Activated naive CD4-positive, alpha-beta T cell treated with anti-CD3 and anti-CD28 coated beads, Interleukin-2, amount 50 U/mL, for 24 hours (primary cell): ENCODE data around the gene FBN3.
"Not testable (repeated sequence)": the region's sequence is repeated elsewhere in the genome, so short reads cannot be mapped to it uniquely, and the experiment has no call there.

Experiments used
- H3K27ac Mint-ChIP-seq: one replicate; pipeline ENCODE4 v1.8.0; 2021; ENCODE audit warnings: mild to moderate bottlenecking, mixed read lengths
- H3K27me3 Mint-ChIP-seq: one replicate; pipeline ENCODE4 v1.8.0; 2021; ENCODE audit warnings: mixed read lengths
- H3K36me3 Mint-ChIP-seq: one replicate; pipeline ENCODE4 v1.8.0; 2021; ENCODE audit warnings: mixed read lengths
- H3K4me1 Mint-ChIP-seq: one replicate; pipeline ENCODE4 v1.8.0; 2021; ENCODE audit warnings: mixed read lengths
- H3K4me3 Mint-ChIP-seq: one replicate; pipeline ENCODE4 v1.8.0; 2021; ENCODE audit warnings: mild to moderate bottlenecking, mixed read lengths
- H3K9me3 Mint-ChIP-seq: one replicate; pipeline ENCODE4 v1.8.0; 2021; ENCODE audit warnings: mixed read lengths

The FBN3 gene

GRCh38 chr19:8111376-8111775 lies 38.0 kb downstream of the FBN3 start:
- Mint-ChIP-seq H3K4me1 (no peaks in the 10 kb centered on the region), H3K9me3 (no peaks in the 10 kb centered on the region), H3K27me3 (peaks cover 3% of the 10 kb centered on the region)

GRCh38 chr19:8110931-8111330 lies 38.5 kb downstream of the FBN3 start:
- Mint-ChIP-seq H3K4me1 (no peaks in the 10 kb centered on the region), H3K4me3 (no peak overlapping the region), H3K36me3 (no peaks in the 10 kb centered on the region), H3K9me3 (no peaks in the 10 kb centered on the region), H3K27me3 (peaks cover 3% of the 10 kb centered on the region), H3K27ac (no peak overlapping the region)

More at GRCh38 chr19:8111376-8111775, 38.0 kb downstream of the FBN3 start:
- no peak overlapping the region for H3K4me3 Mint-ChIP-seq
- H3K27ac Mint-ChIP-seq = no peak overlapping the region
- H3K36me3 Mint-ChIP-seq = no peaks in the 10 kb centered on the region

- Mint-ChIP-seq H3K27ac (no peak overlapping the region), H3K4me3 (no peak overlapping the region), H3K9me3 (no peaks in the 10 kb centered on the region), H3K4me1 (no peaks in the 10 kb centered on the region), H3K27me3 (peaks cover 5% of the 10 kb centered on the region), H3K36me3 (no peaks in the 10 kb centered on the region)
Measured at GRCh38 chr19:8109890-8110662, 39.3 kb downstream of the FBN3 start.

- H3K4me1 Mint-ChIP-seq = no peaks in the 10 kb centered on the region
- no peaks in the 10 kb centered on the region for H3K36me3 Mint-ChIP-seq
- H3K27me3 Mint-ChIP-seq = peaks cover 5% of the 10 kb centered on the region
- H3K9me3 Mint-ChIP-seq = no peaks in the 10 kb centered on the region
- H3K27ac Mint-ChIP-seq = no peak overlapping the region
- no peak overlapping the region for H3K4me3 Mint-ChIP-seq
Measured at GRCh38 chr19:8109455-8109854, 39.9 kb downstream of the FBN3 start.

- H3K27ac Mint-ChIP-seq = no peak overlapping the region
- no peaks in the 10 kb centered on the region for H3K9me3 Mint-ChIP-seq
- H3K4me1 Mint-ChIP-seq = no peaks in the 10 kb centered on the region
- H3K36me3 Mint-ChIP-seq = no peaks in the 10 kb centered on the region
- no peak overlapping the region for H3K4me3 Mint-ChIP-seq
- peaks cover 5% of the 10 kb centered on the region for H3K27me3 Mint-ChIP-seq
Measured at GRCh38 chr19:8108560-8109445, 40.6 kb downstream of the FBN3 start.

GRCh38 chr19:8107301-8107903 lies 42.0 kb downstream of the FBN3 start:
- Mint-ChIP-seq H3K27me3 (peaks cover 5% of the 10 kb centered on the region), H3K4me1 (no peaks in the 10 kb centered on the region), H3K36me3 (no peaks in the 10 kb centered on the region), H3K4me3 (no peak overlapping the region), H3K9me3 (no peaks in the 10 kb centered on the region), H3K27ac (no peak overlapping the region)

- no peaks in the 10 kb centered on the region for H3K36me3 Mint-ChIP-seq
- H3K27me3 Mint-ChIP-seq = peaks cover 7% of the 10 kb centered on the region
- no peak overlapping the region for H3K4me3 Mint-ChIP-seq
- no peak overlapping the region for H3K27ac Mint-ChIP-seq
- no peaks in the 10 kb centered on the region for H3K9me3 Mint-ChIP-seq
- no peaks in the 10 kb centered on the region for H3K4me1 Mint-ChIP-seq
Measured at GRCh38 chr19:8105471-8105870, 43.9 kb downstream of the FBN3 start.

- not testable (repeated sequence) for H3K27ac Mint-ChIP-seq, H3K4me3 Mint-ChIP-seq, H3K36me3 Mint-ChIP-seq, H3K9me3 Mint-ChIP-seq, H3K4me1 Mint-ChIP-seq, H3K27me3 Mint-ChIP-seq
Measured at GRCh38 chr19:8101910-8102309, 47.5 kb downstream of the FBN3 start.

GRCh38 chr19:8101311-8101710 lies 48.1 kb downstream of the FBN3 start:
- peaks cover 2% of the 10 kb centered on the region for H3K36me3 Mint-ChIP-seq
- H3K27me3 Mint-ChIP-seq = peaks cover 4% of the 10 kb centered on the region
- H3K27ac Mint-ChIP-seq = no peak overlapping the region
- no peaks in the 10 kb centered on the region for H3K9me3 Mint-ChIP-seq
- no peak overlapping the region for H3K4me3 Mint-ChIP-seq
- no peaks in the 10 kb centered on the region for H3K4me1 Mint-ChIP-seq

GRCh38 chr19:8097681-8098567 lies 51.5 kb downstream of the FBN3 start:
- H3K27ac Mint-ChIP-seq = no peak overlapping the region
- no peak overlapping the region for H3K4me3 Mint-ChIP-seq
- H3K36me3 Mint-ChIP-seq = peaks cover 2% of the 10 kb centered on the region

GRCh38 chr19:8097198-8097597 lies 52.2 kb downstream of the FBN3 start:
- H3K27ac Mint-ChIP-seq = no peak overlapping the region

More at GRCh38 chr19:8097681-8098567, 51.5 kb downstream of the FBN3 start:
- H3K9me3 Mint-ChIP-seq = no peaks in the 10 kb centered on the region
- H3K4me1 Mint-ChIP-seq = no peaks in the 10 kb centered on the region
- H3K27me3 Mint-ChIP-seq = peaks cover 2% of the 10 kb centered on the region

GRCh38 chr19:8096071-8096470 lies 53.3 kb downstream of the FBN3 start:
- Mint-ChIP-seq H3K36me3 (peaks cover 2% of the 10 kb centered on the region), H3K4me1 (no peaks in the 10 kb centered on the region), H3K4me3 (no peak overlapping the region), H3K9me3 (no peaks in the 10 kb centered on the region), H3K27me3 (no peaks in the 10 kb centered on the region), H3K27ac (no peak overlapping the region)

More at GRCh38 chr19:8097198-8097597, 52.2 kb downstream of the FBN3 start:
- Mint-ChIP-seq H3K9me3 (no peaks in the 10 kb centered on the region), H3K36me3 (peaks cover 2% of the 10 kb centered on the region), H3K4me3 (no peak overlapping the region), H3K27me3 (peaks cover 2% of the 10 kb centered on the region), H3K4me1 (no peaks in the 10 kb centered on the region)

GRCh38 chr19:8095354-8095886 lies 54.0 kb downstream of the FBN3 start:
- H3K4me1 Mint-ChIP-seq = no peaks in the 10 kb centered on the region
- H3K36me3 Mint-ChIP-seq = peaks cover 2% of the 10 kb centered on the region
- H3K27ac Mint-ChIP-seq = no peak overlapping the region
- no peak overlapping the region for H3K4me3 Mint-ChIP-seq
- no peaks in the 10 kb centered on the region for H3K9me3 Mint-ChIP-seq
- no peaks in the 10 kb centered on the region for H3K27me3 Mint-ChIP-seq

GRCh38 chr19:8094336-8094735 lies 55.1 kb downstream of the FBN3 start:
- no peak overlapping the region for H3K27ac Mint-ChIP-seq
- H3K36me3 Mint-ChIP-seq = peaks cover 2% of the 10 kb centered on the region
- H3K9me3 Mint-ChIP-seq = no peaks in the 10 kb centered on the region
- H3K4me1 Mint-ChIP-seq = no peaks in the 10 kb centered on the region
- no peaks in the 10 kb centered on the region for H3K27me3 Mint-ChIP-seq
- no peak overlapping the region for H3K4me3 Mint-ChIP-seq

GRCh38 chr19:8093740-8094139 lies 55.7 kb downstream of the FBN3 start:
- Mint-ChIP-seq H3K9me3 (no peaks in the 10 kb centered on the region), H3K27me3 (no peaks in the 10 kb centered on the region), H3K4me3 (no peak overlapping the region), H3K4me1 (no peaks in the 10 kb centered on the region), H3K27ac (no peak overlapping the region), H3K36me3 (peaks cover 2% of the 10 kb centered on the region)
